Measurements from ENCODE around the gene NACAD.
"Not testable (repeated sequence)": the region's sequence is repeated elsewhere in the genome, so short reads cannot be mapped to it uniquely, and the experiment has no call there.

The NACAD gene

GRCh38 chr7:45088821-45089340, at the start of gene NACAD:
TSS of gene NACAD (minus strand) at chr7:45088969. CDS start at chr7:45088894, 75 bp downstream.
- no peak for DNase-seq

- peak; percentile 81 for DNase-seq
These were observed 47.6 kb upstream of the NACAD start for GRCh38 chr7:45136106-45137060.

GRCh38 chr7:45133877-45134276, 45.1 kb upstream of the NACAD start:
- no peak for DNase-seq

- DNase-seq, result no peak
These were observed 44.6 kb upstream of the NACAD start for GRCh38 chr7:45133352-45133751.

GRCh38 chr7:45132708-45133320, 44.0 kb upstream of the NACAD start:
- no peak for DNase-seq

- no peak for DNase-seq
These were observed 43.1 kb upstream of the NACAD start for GRCh38 chr7:45131891-45132290.

GRCh38 chr7:45130910-45131309, 42.1 kb upstream of the NACAD start:
- DNase-seq, result no peak

- DNase-seq, result no peak
These were observed 41.1 kb upstream of the NACAD start for GRCh38 chr7:45129906-45130305.

GRCh38 chr7:45129181-45129800, 40.5 kb upstream of the NACAD start:
- DNase-seq, result no peak

GRCh38 chr7:45126920-45127319, 38.2 kb upstream of the NACAD start:
- no peak for DNase-seq

- no peak for DNase-seq
These were observed 37.4 kb upstream of the NACAD start for GRCh38 chr7:45126201-45126600.

GRCh38 chr7:45125193-45125904, 36.6 kb upstream of the NACAD start:
- no peak for DNase-seq

- DNase-seq, result no peak
These were observed 35.3 kb upstream of the NACAD start for GRCh38 chr7:45123913-45124710.

- no peak for DNase-seq
These were observed 34.4 kb upstream of the NACAD start for GRCh38 chr7:45122975-45123860.

GRCh38 chr7:45119550-45119949, 30.8 kb upstream of the NACAD start:
- DNase-seq, result no peak

- no peak for DNase-seq
These were observed 30.1 kb upstream of the NACAD start for GRCh38 chr7:45118889-45119331.

- DNase-seq, result no peak
These were observed 29.5 kb upstream of the NACAD start for GRCh38 chr7:45118292-45118691.

- DNase-seq, result no peak
These were observed 28.8 kb upstream of the NACAD start for GRCh38 chr7:45117582-45117981.

- no peak for DNase-seq
These were observed 27.3 kb upstream of the NACAD start for GRCh38 chr7:45116048-45116447.

GRCh38 chr7:45114926-45115325, 26.2 kb upstream of the NACAD start:
- DNase-seq, result no peak

- not testable (repeated sequence) for DNase-seq
These were observed 25.5 kb upstream of the NACAD start for GRCh38 chr7:45114257-45114656.

Data from activated CD8-positive, alpha-beta memory T cell treated with anti-CD3 and anti-CD28 coated beads for 24 hours (primary cell).